HG03342 (cell line): Measurements from ENCODE around the gene PRSS57.

Source experiments
- ATAC-seq: cut with Tn5 transposase; IDR thresholded peaks from one replicate; pipeline ENCODE4 v1.9.1; 2021; ENCODE audit warnings: mild to moderate bottlenecking, moderate library complexity; ENCODE audit not compliant: unreplicated experiment

Gene PRSS57

DNA sequence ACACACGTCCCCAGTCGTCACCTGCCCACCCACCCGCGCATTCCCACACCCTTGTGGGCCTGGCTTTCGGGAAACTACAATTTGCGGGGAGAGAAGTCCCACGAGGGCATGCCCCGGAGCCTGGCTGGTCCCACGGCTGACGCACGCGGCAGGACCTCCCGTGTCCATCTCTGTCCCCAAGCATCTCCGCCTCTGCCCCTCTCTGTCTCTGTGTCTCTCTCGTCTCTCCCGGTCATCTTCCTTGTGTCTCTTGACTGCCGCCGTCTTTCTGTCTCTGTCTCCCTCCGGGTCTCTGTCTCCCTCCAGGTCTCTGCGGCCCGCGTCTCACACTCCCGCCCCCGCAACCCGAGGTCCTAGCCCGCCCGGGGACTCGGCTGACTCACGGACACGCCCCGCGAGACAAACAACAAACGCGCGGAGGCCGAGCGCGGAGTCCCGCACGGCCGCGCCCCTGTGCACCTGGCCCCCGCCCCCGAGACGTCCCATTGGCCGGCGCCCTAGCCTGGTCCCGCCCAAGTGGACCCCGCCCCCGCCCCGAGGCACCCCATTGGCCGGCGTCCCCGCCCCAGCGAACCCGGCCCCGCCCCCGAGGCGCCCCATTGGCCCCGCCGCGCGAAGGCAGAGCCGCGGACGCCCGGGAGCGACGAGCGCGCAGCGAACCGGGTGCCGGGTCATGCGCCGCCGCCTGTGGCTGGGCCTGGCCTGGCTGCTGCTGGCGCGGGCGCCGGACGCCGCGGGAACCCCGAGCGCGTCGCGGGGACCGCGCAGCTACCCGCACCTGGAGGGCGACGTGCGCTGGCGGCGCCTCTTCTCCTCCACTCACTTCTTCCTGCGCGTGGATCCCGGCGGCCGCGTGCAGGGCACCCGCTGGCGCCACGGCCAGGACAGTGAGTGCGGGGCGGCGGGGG lies 55.7 kb downstream of the PRSS57 start, which contains the start of gene FGF22:
TSS of gene FGF22 (plus strand) at position 627 of the 908 bp plus-strand sequence. CDS start at position 674, 47 bp downstream.
- peak; percentile 49 for ATAC-seq

DNA sequence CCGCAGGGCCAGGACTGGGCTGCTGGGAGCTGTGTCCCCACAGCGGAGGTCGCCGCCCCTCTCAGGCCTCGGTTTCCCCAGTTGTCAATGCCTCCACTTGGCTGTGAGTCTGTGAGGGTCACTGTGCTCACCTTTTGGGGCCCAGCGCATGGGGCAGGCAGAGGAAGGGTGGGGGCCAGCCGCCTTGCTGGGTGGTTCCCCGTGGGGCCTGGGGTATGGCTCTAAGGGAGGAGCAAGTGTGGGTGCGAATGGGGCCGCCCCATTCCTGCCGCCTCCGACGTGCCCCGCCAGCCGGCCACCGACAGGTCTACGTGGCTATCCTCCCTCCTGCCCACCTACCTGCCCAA lies 56.4 kb downstream of the PRSS57 start:
- ATAC-seq: no peak
